ENCODE results near the gene UCK2.
"Not testable (repeated sequence)": the region's sequence is repeated elsewhere in the genome, so short reads cannot be mapped to it uniquely, and the experiment has no call there.

- TF ChIP-seq POLR2AphosphoS5 (IDR thresholded peaks at IDR 0.05; ENCODE audit: low read depth, low read length); REST (IDR thresholded peaks at IDR 0.05; ENCODE audit: insufficient read depth in 1 of 2, low read depth in 2 of 2, low read length in 1 of 2); SIN3A (IDR thresholded peaks at IDR 0.05; ENCODE audit: borderline replicate concordance, insufficient read depth, low read depth, low read length): not testable (repeated sequence)
- TF ChIP-seq, protein P1, sequence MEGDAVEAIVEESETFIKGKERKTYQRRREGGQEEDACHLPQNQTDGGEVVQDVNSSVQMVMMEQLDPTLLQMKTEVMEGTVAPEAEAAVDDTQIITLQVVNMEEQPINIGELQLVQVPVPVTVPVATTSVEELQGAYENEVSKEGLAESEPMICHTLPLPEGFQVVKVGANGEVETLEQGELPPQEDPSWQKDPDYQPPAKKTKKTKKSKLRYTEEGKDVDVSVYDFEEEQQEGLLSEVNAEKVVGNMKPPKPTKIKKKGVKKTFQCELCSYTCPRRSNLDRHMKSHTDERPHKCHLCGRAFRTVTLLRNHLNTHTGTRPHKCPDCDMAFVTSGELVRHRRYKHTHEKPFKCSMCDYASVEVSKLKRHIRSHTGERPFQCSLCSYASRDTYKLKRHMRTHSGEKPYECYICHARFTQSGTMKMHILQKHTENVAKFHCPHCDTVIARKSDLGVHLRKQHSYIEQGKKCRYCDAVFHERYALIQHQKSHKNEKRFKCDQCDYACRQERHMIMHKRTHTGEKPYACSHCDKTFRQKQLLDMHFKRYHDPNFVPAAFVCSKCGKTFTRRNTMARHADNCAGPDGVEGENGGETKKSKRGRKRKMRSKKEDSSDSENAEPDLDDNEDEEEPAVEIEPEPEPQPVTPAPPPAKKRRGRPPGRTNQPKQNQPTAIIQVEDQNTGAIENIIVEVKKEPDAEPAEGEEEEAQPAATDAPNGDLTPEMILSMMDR (IDR thresholded peaks at IDR 0.05) = not testable (repeated sequence)
These were observed 49.2 kb upstream of the UCK2 start for GRCh38 chr1:165778197-165778596.
